Esophagus muscularis mucosa (tissue), 4 donors: ENCODE results near the gene SAT1. TPM values are rescaled to one million over a fixed set of nuclear protein-coding genes. Genes with fewer than 3 reads are reported as not detected.

Experiments
- DNase-seq: peaks from one replicate; pipeline ENCODE4 v3.0.0-alpha.2; 2017; ENCODE audit errors: extremely low spot score
- H3K27ac ChIP-seq, 4 donors: fragments of 200-600 bp; sonication (generic); replicated peaks in 1 of 4; 1 replicate in 3 of 4; 2 replicates in 1 of 4; pipeline ENCODE4 v1.5.1; 2016 to 2019; ENCODE audit warnings: mild to moderate bottlenecking in 1 of 4
- H3K27me3 ChIP-seq, 4 donors: fragments of 200-600 bp; sonication (generic); one replicate each; pipeline versions ENCODE4 v1.5.1 to v1.6.0; 2016 to 2019
- H3K36me3 ChIP-seq, 4 donors: fragments of 200-600 bp; sonication (generic); one replicate each; pipeline ENCODE4 v1.5.1; 2016 to 2019
- H3K4me1 ChIP-seq, 4 donors: fragments of 200-600 bp; sonication (generic); one replicate each; pipeline ENCODE4 v1.5.1; 2016 to 2019
- H3K4me3 ChIP-seq, 4 donors: fragments of 200-600 bp; sonication (generic); 1 replicate in 2 of 4; 2 replicates in 2 of 4; pipeline ENCODE4 v1.5.1; 2016 to 2019; ENCODE audit warnings: mild to moderate bottlenecking in 4 of 4, moderate library complexity in 1 of 4
- H3K9me3 ChIP-seq, 4 donors: fragments of 200-600 bp; sonication (generic); 1 replicate in 3 of 4; 2 replicates in 1 of 4; pipeline ENCODE4 v1.5.1; 2016 to 2019
- CTCF ChIP-seq, 3 experiments: fragments of 200-600 bp in 2 of 3; fragments of 450-650 bp in 1 of 3; sonication (generic) in 2 of 3; IDR thresholded peaks; one replicate each; pipeline ENCODE4 v1.5.1; 2017 to 2019; ENCODE audit warnings: antibody characterized with exemption in 3 of 3, mild to moderate bottlenecking in 2 of 3, moderate library complexity in 1 of 3
- EP300 ChIP-seq: sonication (generic); formaldehyde crosslinking; IDR thresholded peaks from one replicate; pipeline ENCODE4 v1.6.1; 2017; ENCODE audit warnings: antibody characterized with exemption
- POLR2A ChIP-seq: fragments of 450-650 bp; IDR thresholded peaks from one replicate; pipeline ENCODE4 v1.6.1; 2017; ENCODE audit warnings: antibody characterized with exemption, moderate library complexity, mild to moderate bottlenecking, low read depth
- POLR2AphosphoS5 ChIP-seq, 2 donors: sonication (generic); formaldehyde crosslinking; IDR thresholded peaks; one replicate each; pipeline ENCODE4 v1.6.1; 2017; ENCODE audit warnings: antibody characterized with exemption in 2 of 2
- WGBS: methylation state at CpG from one replicate; pipeline ENCODE4 v1.1.5; 2018; 5-methylcytosine and 5-hydroxymethylcytosine counted together
- intact Hi-C: fragments of 100-400 bp; cut with DNase I; formaldehyde crosslinking; loops from one replicate; pipeline ENCODE4 v1.15.1; 2023
- small RNA-seq, 3 donors: library from RNA; depleted of rRNA; stranded (forward); fragments of <200 nt; gene quantifications; one replicate each; pipeline ENCODE3, GENCODE V24; 2016
- total RNA-seq, 4 donors: library from RNA; depleted of rRNA; stranded (reverse); fragments of >200 nt; gene quantifications; one replicate each; pipeline versions ENCODE4 v1.1.0 to v1.2.1, GENCODE V29; 2016

Gene SAT1
- total RNA-seq, 4 donors from 2014 or later = 152 to 621 (median 206) TPM

DNA sequence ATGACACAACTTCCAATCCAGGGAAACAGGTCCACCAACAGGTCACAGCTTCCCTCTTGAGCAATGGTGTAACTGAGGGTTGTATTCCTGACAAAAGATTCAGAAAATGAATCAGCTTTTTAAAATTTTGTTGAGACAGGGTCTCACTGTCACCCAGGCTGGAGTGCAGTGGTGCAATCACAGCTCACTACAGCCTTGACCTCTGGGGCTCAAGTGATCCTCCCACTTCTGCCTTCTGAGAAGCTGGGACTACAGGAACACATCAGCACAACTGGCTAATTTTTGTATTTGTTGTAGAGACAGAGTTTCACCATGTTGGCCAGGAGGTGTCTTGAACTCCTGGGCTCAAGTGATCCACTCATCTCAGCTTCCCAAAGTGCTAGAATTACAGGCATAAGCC, 43.7 kb downstream of the SAT1 start:
- H3K27me3 ChIP-seq = no peaks in the 10 kb centered on the region
- no peaks in the 10 kb centered on the region for H3K9me3 ChIP-seq
- no peak for TF ChIP-seq POLR2AphosphoS5 (IDR thresholded peaks at IDR 0.05)
- no peak for TF ChIP-seq EP300
- H3K4me1 ChIP-seq = no peaks in the 10 kb centered on the region
- H3K36me3 ChIP-seq = no peaks in the 10 kb centered on the region
- no peak for DNase-seq
- no peak overlapping the region for H3K27ac ChIP-seq
- H3K4me3 ChIP-seq = no peak overlapping the region
- intact Hi-C loops = no loop called here

- TF ChIP-seq POLR2A = no peak
- TF ChIP-seq CTCF (IDR thresholded peaks at IDR 0.05) = no peak
- no peaks in the 10 kb centered on the region for H3K4me1 ChIP-seq
- intact Hi-C loops = no loop called here
- no peaks in the 10 kb centered on the region for H3K27me3 ChIP-seq
- DNase-seq = no peak
- no peak overlapping the region for H3K27ac ChIP-seq
- no peak overlapping the region for H3K4me3 ChIP-seq
- 77% methylated on average over 5 of the region's 5 CpGs for WGBS
- H3K36me3 ChIP-seq = no peaks in the 10 kb centered on the region
- H3K9me3 ChIP-seq = no peaks in the 10 kb centered on the region
These were observed 45.9 kb downstream of the SAT1 start for GRCh38 chrX:23828881-23829280.

DNA sequence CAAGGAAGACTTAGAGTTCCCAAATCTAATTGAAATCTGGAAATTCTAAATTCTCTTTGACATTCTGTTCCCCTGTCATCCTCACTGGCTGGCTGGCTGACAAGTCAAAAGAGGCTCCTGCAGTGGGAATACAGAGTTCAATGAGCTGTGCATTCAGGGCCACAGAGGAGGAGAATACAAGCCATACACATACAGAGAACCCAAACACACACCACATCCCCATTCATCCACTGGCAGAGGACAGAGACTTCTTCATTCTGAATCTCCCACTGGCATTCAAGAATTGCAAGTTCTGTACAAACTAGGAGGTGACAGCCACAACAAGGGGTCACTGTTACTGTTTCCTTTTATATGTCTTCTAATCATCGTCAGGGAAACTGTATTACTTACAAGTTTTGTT, 49.7 kb downstream of the SAT1 start:
- 92% methylated on average over 1 of the region's 1 CpG for WGBS
- intact Hi-C loops = no loop called here
- no peak for DNase-seq

More for the DNA sequence above, 49.7 kb downstream of the SAT1 start:
- no peak overlapping the region for H3K27ac ChIP-seq
- H3K9me3 ChIP-seq = no peaks in the 10 kb centered on the region
- no peak overlapping the region for H3K4me3 ChIP-seq
- H3K27me3 ChIP-seq = no peaks in the 10 kb centered on the region
- TF ChIP-seq CTCF (IDR thresholded peaks at IDR 0.05) = no peak
- TF ChIP-seq POLR2AphosphoS5 (IDR thresholded peaks at IDR 0.05) = no peak
- TF ChIP-seq POLR2A = no peak
- TF ChIP-seq EP300 = no peak
- no peaks in the 10 kb centered on the region for H3K36me3 ChIP-seq
- H3K4me1 ChIP-seq = no peaks in the 10 kb centered on the region

Small RNAs within 50 kb of the gene (small RNA-seq; reads per million reads assigned to genes)
- gene RF00019 = 0 reads per million in 3 donors

Other genes with a start within 250 kb of the SAT1 start
- gene PRDX4, start 115.7 kb upstream of the SAT1 start, total RNA-seq = 100 to 1,000 TPM in 2 of 4 donors, 10 to 100 TPM in 2; 64.6 to 120 (median 90.3) TPM
- 10 to 100 TPM; 46.3 to 63.8 (median 52.3) TPM for gene ACOT9, start 39.9 kb upstream of the SAT1 start, total RNA-seq
- gene APOO, start 124.8 kb downstream of the SAT1 start, total RNA-seq = 10 to 100 TPM in 1 of 4 donors, 1 to 10 TPM in 3; 7.5 to 10.2 (median 9.5) TPM
- gene CXorf58, start 124.8 kb downstream of the SAT1 start, total RNA-seq = under 1 TPM in 1 of 4 donors, not detected in 3; 0.29 TPM
- gene KLHL15, start 244.0 kb downstream of the SAT1 start, total RNA-seq = 10 to 100 TPM in 3 of 4 donors, 1 to 10 TPM in 1; 8.0 to 21.5 (median 13.0) TPM